22Rv1 (cell line): ENCODE measurements around the gene BEAN1.

ENCODE experiments used
- ZFX ChIP-seq: fragments of 450-650 bp; IDR thresholded peaks from 2 replicates; pipeline ENCODE4 v1.6.1; 2017; ENCODE audit warnings: antibody characterized with exemption, borderline replicate concordance
- TF ChIP-seq, protein P1 (sequence below): fragments of 450-650 bp; IDR thresholded peaks from 2 replicates; pipeline ENCODE4 v1.5.1; 2017; ENCODE audit warnings: mild to moderate bottlenecking

DNA sequence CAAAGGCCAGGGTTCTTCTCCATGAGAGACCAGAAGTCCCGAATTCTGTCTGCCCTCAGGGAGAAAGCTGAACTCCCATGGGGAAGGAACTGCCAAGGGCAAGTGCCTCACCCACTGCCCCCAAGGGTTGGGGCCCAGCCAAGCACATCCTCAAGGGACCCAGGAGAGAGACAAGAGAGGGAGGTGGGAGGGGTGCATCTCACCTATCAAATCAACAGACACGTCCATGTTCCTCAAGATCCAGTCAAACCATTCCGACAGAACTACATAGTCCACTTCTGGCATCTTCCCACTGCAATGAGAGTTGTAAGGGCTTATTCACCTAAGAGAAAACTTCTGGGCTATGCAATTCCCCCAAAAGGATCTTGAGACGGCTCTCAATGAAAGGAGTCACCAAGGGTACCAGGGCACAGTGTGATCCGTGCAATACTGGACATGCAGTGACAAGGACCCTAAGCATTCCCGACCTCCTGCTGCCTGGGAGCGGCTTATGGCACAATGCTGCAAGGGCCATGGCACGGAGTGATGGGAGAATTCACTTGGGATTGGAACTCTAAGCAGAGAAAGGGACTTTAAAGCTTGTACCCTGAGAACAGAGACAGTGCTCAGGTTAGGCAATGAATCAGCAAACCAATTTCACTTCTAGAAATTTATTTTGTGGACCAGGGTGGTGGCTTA, 90.6 kb downstream of the BEAN1 start:
- TF ChIP-seq, protein P1, sequence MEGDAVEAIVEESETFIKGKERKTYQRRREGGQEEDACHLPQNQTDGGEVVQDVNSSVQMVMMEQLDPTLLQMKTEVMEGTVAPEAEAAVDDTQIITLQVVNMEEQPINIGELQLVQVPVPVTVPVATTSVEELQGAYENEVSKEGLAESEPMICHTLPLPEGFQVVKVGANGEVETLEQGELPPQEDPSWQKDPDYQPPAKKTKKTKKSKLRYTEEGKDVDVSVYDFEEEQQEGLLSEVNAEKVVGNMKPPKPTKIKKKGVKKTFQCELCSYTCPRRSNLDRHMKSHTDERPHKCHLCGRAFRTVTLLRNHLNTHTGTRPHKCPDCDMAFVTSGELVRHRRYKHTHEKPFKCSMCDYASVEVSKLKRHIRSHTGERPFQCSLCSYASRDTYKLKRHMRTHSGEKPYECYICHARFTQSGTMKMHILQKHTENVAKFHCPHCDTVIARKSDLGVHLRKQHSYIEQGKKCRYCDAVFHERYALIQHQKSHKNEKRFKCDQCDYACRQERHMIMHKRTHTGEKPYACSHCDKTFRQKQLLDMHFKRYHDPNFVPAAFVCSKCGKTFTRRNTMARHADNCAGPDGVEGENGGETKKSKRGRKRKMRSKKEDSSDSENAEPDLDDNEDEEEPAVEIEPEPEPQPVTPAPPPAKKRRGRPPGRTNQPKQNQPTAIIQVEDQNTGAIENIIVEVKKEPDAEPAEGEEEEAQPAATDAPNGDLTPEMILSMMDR: no peak
- TF ChIP-seq ZFX: no peak
